Endothelial cell of umbilical vein (primary cell): Measurements from ENCODE around the gene ST3GAL4. TPM values are rescaled to one million over a fixed set of nuclear protein-coding genes. Genes with fewer than 3 reads are reported as not detected.

Experiments
- BruUV-seq: library from RNA; stranded (reverse); fragments of 400-500 nt; replicated peaks from 2 replicates; lab custom pipeline; 2021; lab: Mats Ljungman, UMichigan
- CTCF ChIA-PET: fragments of 300-600, 350-600 bp; sonication (Branson Sonifier 250); formaldehyde crosslinking; loops from one replicate; lab custom pipeline; 2021; ENCODE audit warnings: antibody characterized with exemption, inconsistent platforms; lab: Charles Lee
- POLR2A ChIA-PET: fragments of 300-600, 350-600 bp; sonication (Branson Sonifier 250); formaldehyde crosslinking; loops from one replicate; lab custom pipeline; 2021; ENCODE audit warnings: antibody characterized with exemption, inconsistent platforms; lab: Charles Lee
- DNase-seq: peaks from one replicate; pipeline ENCODE4 v3.0.0-alpha.2; 2011; ENCODE audit warnings: low read depth, low spot score
- FAIRE-seq: peaks from 2 replicates; lab custom pipeline; 2011; peaks lifted over from hg19 to GRCh38; lab: Jason Lieb, UNC
- H2AFZ ChIP-seq: 2 replicates; pipeline ENCODE4 v1.6.0; 2012; ENCODE audit warnings: low read depth, low read length, control low read depth, inconsistent platforms
- H3K27ac ChIP-seq: 2 replicates; pipeline ENCODE4 v1.5.1; 2011; ENCODE audit warnings: low read depth, mild to moderate bottlenecking, control low read depth, low read length, moderate library complexity; ENCODE audit not compliant: insufficient read depth
- H3K27me3 ChIP-seq, 2 experiments: 2 replicates each; pipeline versions ENCODE4 v1.6.0 to v1.6.1; 2011; ENCODE audit warnings: low read length in 2 of 2, mixed read lengths in 1 of 2; ENCODE audit not compliant: control insufficient read depth in 2 of 2, insufficient read depth in 2 of 2
- H3K36me3 ChIP-seq, 2 experiments: 2 replicates in 1 of 2; 3 replicates in 1 of 2; pipeline ENCODE4 v1.5.1; 2011; ENCODE audit warnings: low read length in 2 of 2, mild to moderate bottlenecking in 1 of 2, moderate library complexity in 1 of 2; ENCODE audit not compliant: control insufficient read depth in 2 of 2, insufficient read depth in 2 of 2; ENCODE audit errors: extremely low read depth in 1 of 2
- H3K4me1 ChIP-seq: 3 replicates; pipeline ENCODE4 v1.5.1; 2011; ENCODE audit warnings: mild to moderate bottlenecking, low read length; ENCODE audit not compliant: control insufficient read depth, insufficient read depth; ENCODE audit errors: extremely low read depth
- H3K4me2 ChIP-seq: 2 replicates; pipeline ENCODE4 v1.6.1; 2011; ENCODE audit warnings: low read length, control low read depth, mixed read lengths; ENCODE audit not compliant: insufficient read depth
- H3K4me3 ChIP-seq, 3 experiments: fragments of 200-600 bp in 1 of 3; sonication (generic), shearing (Covaris generic) in 1 of 3; replicated peaks in 1 of 3; 2 replicates each; pipeline ENCODE4 v1.5.1; 2011 to 2016; ENCODE audit warnings: control low read depth in 3 of 3, low read length in 3 of 3, mild to moderate bottlenecking in 2 of 3, inconsistent platforms in 1 of 3, low read depth in 1 of 3, moderate library complexity in 1 of 3; ENCODE audit not compliant: insufficient read depth in 1 of 3
- H3K79me2 ChIP-seq: 2 replicates; pipeline ENCODE4 v1.6.0; 2012; ENCODE audit warnings: low read length, inconsistent platforms; ENCODE audit not compliant: control insufficient read depth, insufficient read depth
- H3K9ac ChIP-seq: replicated peaks from 2 replicates; pipeline ENCODE3; 2011; ENCODE audit warnings: low read length, control low read depth; ENCODE audit not compliant: insufficient read depth; ENCODE audit errors: extremely low read depth
- H3K9me1 ChIP-seq: replicated peaks from 3 replicates; pipeline ENCODE4 v1.6.0; 2011; ENCODE audit warnings: mild to moderate bottlenecking, low read length; ENCODE audit not compliant: control insufficient read depth, insufficient read depth; ENCODE audit errors: extremely low read depth
- H3K9me3 ChIP-seq: replicated peaks from 2 replicates; pipeline ENCODE4 v1.5.1; 2012; ENCODE audit warnings: low read length, inconsistent platforms; ENCODE audit not compliant: control insufficient read depth, insufficient read depth
- H4K20me1 ChIP-seq: replicated peaks from 2 replicates; pipeline ENCODE3; 2011; ENCODE audit warnings: mild to moderate bottlenecking, low read length; ENCODE audit not compliant: control insufficient read depth, insufficient read depth; ENCODE audit errors: extremely low read depth
- EZH2 ChIP-seq: IDR thresholded peaks from 2 replicates; pipeline ENCODE4 v1.6.1; 2012; ENCODE audit warnings: borderline replicate concordance, low read depth, mild to moderate bottlenecking, moderate library complexity, low read length, inconsistent platforms; ENCODE audit not compliant: severe bottlenecking
- FOS ChIP-seq: IDR thresholded peaks from 2 replicates; pipeline ENCODE4 v1.6.1; 2011; ENCODE audit warnings: mild to moderate bottlenecking, low read length, moderate library complexity, borderline replicate concordance; ENCODE audit not compliant: insufficient read depth
- GATA2 ChIP-seq: IDR thresholded peaks from 2 replicates; pipeline ENCODE4 v1.7.0; 2011; ENCODE audit warnings: low read depth, mild to moderate bottlenecking, moderate library complexity, mixed read lengths, low read length; ENCODE audit not compliant: insufficient read length, insufficient read depth
- JUN ChIP-seq: IDR thresholded peaks from 2 replicates; pipeline ENCODE4 v1.6.1; 2011; ENCODE audit warnings: borderline replicate concordance, low read depth; ENCODE audit not compliant: insufficient read length, insufficient read depth
- MYC ChIP-seq: IDR thresholded peaks from one replicate; pipeline ENCODE4 v1.6.1; 2011; ENCODE audit warnings: mild to moderate bottlenecking, low read depth, low read length
- POLR2A ChIP-seq: IDR thresholded peaks from 2 replicates; pipeline ENCODE4 v1.6.1; 2012; ENCODE audit warnings: low read depth, mild to moderate bottlenecking, control low read depth, low read length
- POLR2AphosphoS5 ChIP-seq: IDR thresholded peaks from 2 replicates; pipeline ENCODE4 v1.6.1; 2012; ENCODE audit warnings: low read depth, mild to moderate bottlenecking, control low read depth, low read length, moderate library complexity; ENCODE audit not compliant: insufficient read depth
- dilution Hi-C: fragments of 300-500 bp; cut with MboI; formaldehyde crosslinking; loops from one replicate; pipeline ENCODE4 v1.15.0; 2019; ENCODE audit warnings: low sequenced_read_pairs; ENCODE audit not compliant: extremely low pct_ligation_motif_present
- intact Hi-C: fragments of 100-400 bp; cut with micrococcal nuclease; formaldehyde crosslinking; loops from one replicate; pipeline ENCODE4 v1.10.0; 2022
- polyA plus RNA-seq, 4 experiments: library from polyadenylated mRNA; depleted of rRNA in 3 of 4; stranded (reverse) in 3 of 4; unstranded in 1 of 4; fragments of >200 nt; gene quantifications; 2 replicates each; pipeline versions ENCODE4 v1.2.1 to v1.2.3, GENCODE V29; 2011 to 2012; ENCODE audit warnings: missing spikeins in 1 of 4
- total RNA-seq: library from RNA; stranded (reverse); gene quantifications from 2 replicates; pipeline ENCODE4 v1.2.3, GENCODE V29; 2021
- TF ChIP-seq, protein P1 (sequence below), 2 donors: IDR thresholded peaks; 1 replicate in 1 of 2; 2 replicates in 1 of 2; pipeline ENCODE4 v1.5.1; 2011; ENCODE audit warnings: low read length in 2 of 2, mild to moderate bottlenecking in 2 of 2, moderate library complexity in 2 of 2, control low read depth in 1 of 2, inconsistent platforms in 1 of 2, low read depth in 1 of 2; ENCODE audit not compliant: insufficient read depth in 1 of 2; ENCODE audit errors: extremely low read depth in 1 of 2
- TF ChIP-seq, protein P2 (sequence below): IDR thresholded peaks from 2 replicates; pipeline ENCODE4 v1.6.1; 2011; ENCODE audit not compliant: insufficient read depth, insufficient read length

The ST3GAL4 gene
- total and polyA plus RNA-seq, 2 donors (not counting 3 experiments of a cell fraction or from before 2014, with no cell fraction given), result 17.7 to 19.4 TPM

DNA sequence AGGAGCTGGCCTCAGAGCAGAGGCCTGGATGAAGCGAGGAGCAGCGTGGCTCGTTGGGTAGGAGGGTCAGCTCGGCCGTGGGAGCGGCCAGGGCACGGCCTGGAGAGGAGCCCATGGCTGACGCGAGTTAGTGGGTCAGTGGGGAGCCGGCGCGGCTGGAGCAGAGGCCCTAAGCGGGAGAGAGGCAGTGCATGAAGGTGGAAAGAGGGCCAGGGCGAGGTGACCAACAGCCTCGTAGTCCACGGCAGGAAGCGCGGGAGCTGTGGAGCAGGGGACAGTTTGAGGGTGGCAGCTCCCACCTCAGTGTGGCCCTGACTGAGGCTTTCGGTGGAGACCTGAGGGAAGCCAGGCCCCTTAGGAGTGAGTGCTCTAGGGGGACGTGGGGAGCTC, 27.5 kb upstream of the ST3GAL4 start:
- Histone ChIP-seq H3K4me3 (no peak overlapping the region), H4K20me1 (no peaks in the 10 kb centered on the region), H3K4me2 (no peak overlapping the region), H3K36me3 (no peaks in the 10 kb centered on the region), H3K27me3 (no peaks in the 10 kb centered on the region), H3K27ac (no peak overlapping the region), H3K79me2 (no peaks in the 10 kb centered on the region), H3K9me1 (no peaks in the 10 kb centered on the region), H3K4me1 (no peaks in the 10 kb centered on the region), H2AFZ (no peak overlapping the region), H3K9ac (no peak overlapping the region), H3K9me3 (no peaks in the 10 kb centered on the region)
- no peak for DNase-seq
- intact Hi-C loops (no loop called here), dilution Hi-C loops (no loop called here)
- ChIA-PET POLR2A (no interaction called here), CTCF (interaction anchor here (1.1 kb wide), 1 partner anchor 153 kb away, joined by 4 read pairs; no protein-coding TSS in a partner anchor)
- no peak for FAIRE-seq
- no TSS peak for BruUV-seq
- TF ChIP-seq EZH2, result no peak

DNA sequence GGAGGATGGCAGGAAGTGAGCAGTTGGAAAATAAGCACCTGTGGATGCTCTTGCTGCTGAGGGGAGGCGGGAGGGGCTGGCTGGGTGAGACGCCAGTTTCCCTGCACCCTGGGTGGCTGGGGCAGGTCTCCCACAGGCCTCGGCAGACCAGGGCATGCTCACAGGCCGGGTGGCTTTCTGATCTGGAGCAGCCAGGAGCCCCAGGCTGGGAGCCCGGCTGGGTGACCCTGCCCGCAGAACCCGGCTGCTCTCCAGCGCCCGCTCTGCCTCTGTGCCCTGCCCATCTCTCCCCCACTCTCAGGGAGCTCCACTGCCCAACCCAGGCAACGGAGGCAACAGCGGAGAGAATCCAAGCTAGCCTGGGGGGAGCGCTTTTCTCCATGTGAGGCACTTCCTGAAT, 27.0 kb upstream of the ST3GAL4 start:
- H3K36me3 ChIP-seq, result no peaks in the 10 kb centered on the region
- H2AFZ ChIP-seq, result no peak overlapping the region
- H3K27ac ChIP-seq, result no peak overlapping the region
- H3K9ac ChIP-seq, result no peak overlapping the region
- intact Hi-C loops, result no loop called here
- dilution Hi-C loops, result no loop called here
- H3K9me3 ChIP-seq, result no peaks in the 10 kb centered on the region
- POLR2A ChIA-PET, result no interaction called here
- no peaks in the 10 kb centered on the region for H3K79me2 ChIP-seq
- H4K20me1 ChIP-seq, result no peaks in the 10 kb centered on the region
- no peaks in the 10 kb centered on the region for H3K27me3 ChIP-seq
- TF ChIP-seq, protein P1, sequence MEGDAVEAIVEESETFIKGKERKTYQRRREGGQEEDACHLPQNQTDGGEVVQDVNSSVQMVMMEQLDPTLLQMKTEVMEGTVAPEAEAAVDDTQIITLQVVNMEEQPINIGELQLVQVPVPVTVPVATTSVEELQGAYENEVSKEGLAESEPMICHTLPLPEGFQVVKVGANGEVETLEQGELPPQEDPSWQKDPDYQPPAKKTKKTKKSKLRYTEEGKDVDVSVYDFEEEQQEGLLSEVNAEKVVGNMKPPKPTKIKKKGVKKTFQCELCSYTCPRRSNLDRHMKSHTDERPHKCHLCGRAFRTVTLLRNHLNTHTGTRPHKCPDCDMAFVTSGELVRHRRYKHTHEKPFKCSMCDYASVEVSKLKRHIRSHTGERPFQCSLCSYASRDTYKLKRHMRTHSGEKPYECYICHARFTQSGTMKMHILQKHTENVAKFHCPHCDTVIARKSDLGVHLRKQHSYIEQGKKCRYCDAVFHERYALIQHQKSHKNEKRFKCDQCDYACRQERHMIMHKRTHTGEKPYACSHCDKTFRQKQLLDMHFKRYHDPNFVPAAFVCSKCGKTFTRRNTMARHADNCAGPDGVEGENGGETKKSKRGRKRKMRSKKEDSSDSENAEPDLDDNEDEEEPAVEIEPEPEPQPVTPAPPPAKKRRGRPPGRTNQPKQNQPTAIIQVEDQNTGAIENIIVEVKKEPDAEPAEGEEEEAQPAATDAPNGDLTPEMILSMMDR (IDR thresholded peaks at IDR 0.05; ENCODE audit: extremely low read depth in 1 of 2, insufficient read depth in 1 of 2, low read depth in 1 of 2, low read length in 2 of 2), result no peak
- TF ChIP-seq POLR2A (no peak), MYC (no peak), GATA2 (no peak), JUN (no peak), EZH2 (no peak), POLR2AphosphoS5 (no peak), FOS (no peak)
- TF ChIP-seq, protein P2, sequence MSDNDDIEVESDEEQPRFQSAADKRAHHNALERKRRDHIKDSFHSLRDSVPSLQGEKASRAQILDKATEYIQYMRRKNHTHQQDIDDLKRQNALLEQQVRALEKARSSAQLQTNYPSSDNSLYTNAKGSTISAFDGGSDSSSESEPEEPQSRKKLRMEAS, result no peak
- no peak overlapping the region for H3K4me3 ChIP-seq
- no peak overlapping the region for H3K4me2 ChIP-seq
- no TSS peak for BruUV-seq
- no peaks in the 10 kb centered on the region for H3K4me1 ChIP-seq
- CTCF ChIA-PET, result interaction anchor here (1.1 kb wide), 1 partner anchor 152 kb away, joined by 4 read pairs; no protein-coding TSS in a partner anchor
- DNase-seq (no peak), FAIRE-seq (no peak)
- no peaks in the 10 kb centered on the region for H3K9me1 ChIP-seq
